HCT116 (cell line): ENCODE data around the gene P2RX6. TPM values are rescaled to one million over a fixed set of nuclear protein-coding genes. Genes with fewer than 3 reads are reported as not detected.

Source experiments
- ATAC-seq: fragments of 200-7000 bp; cut with Tn5 transposase; 2 replicates; pipeline ENCODE4 v1.9.1; 2020; ENCODE audit warnings: mild to moderate bottlenecking, moderate library complexity
- BruUV-seq: library from RNA; stranded (reverse); fragments of 400-500 nt; replicated peaks from 2 replicates; lab custom pipeline; 2021; lab: Mats Ljungman, UMichigan
- CTCF ChIA-PET: fragments of 300-600 bp; sonication (Branson Sonifier 250); formaldehyde crosslinking; loops from one replicate; lab custom pipeline; 2021; ENCODE audit warnings: antibody characterized with exemption; lab: Charles Lee
- POLR2A ChIA-PET: fragments of 300-600, 350-600 bp; sonication (Branson Sonifier 250); formaldehyde crosslinking; loops from one replicate; lab custom pipeline; 2021; ENCODE audit warnings: antibody characterized with exemption; lab: Charles Lee
- RAD21 ChIA-PET, 2 experiments: fragments of 300-600 bp; sonication (Branson Sonifier 250); formaldehyde crosslinking; loops; one replicate each; lab custom pipeline; 2023; ENCODE audit warnings: low total read pairs in 2 of 2; ENCODE audit not compliant: uncharacterized antibody in 2 of 2, unreplicated experiment in 2 of 2, low non-redundant PET in 1 of 2; lab: Charles Lee
- DNase-seq: peaks from one replicate; pipeline ENCODE4 v3.0.0-alpha.2; 2010; ENCODE audit warnings: low read depth, low spot score
- H2AFZ ChIP-seq: fragments of 200-600 bp; shearing (Covaris generic), sonication (generic); 2 replicates; pipeline ENCODE4 v1.6.1; 2017; ENCODE audit warnings: low read depth, mixed run types, mixed read lengths, antibody characterized with exemption, low read length; ENCODE audit not compliant: poor library complexity, severe bottlenecking
- H3K27ac ChIP-seq: 2 replicates; pipeline ENCODE4 v1.5.1; 2012; ENCODE audit warnings: low read depth, low read length
- H3K27me3 ChIP-seq: fragments of 200-600 bp; sonication (generic); 2 replicates; pipeline ENCODE4 v1.6.1; 2016; ENCODE audit warnings: mixed run types, low read length, mixed read lengths; ENCODE audit not compliant: insufficient read depth
- H3K36me3 ChIP-seq, 2 experiments: fragments of 200-500 bp in 1 of 2; fragments of 200-600 bp in 1 of 2; sonication (Bioruptor generic) in 1 of 2; sonication (generic) in 1 of 2; 2 replicates each; pipeline versions ENCODE4 v1.5.1 to v1.6.1; 2014 to 2016; ENCODE audit warnings: low read length in 2 of 2, inconsistent platforms in 1 of 2, mixed read lengths in 1 of 2, mixed run types in 1 of 2; ENCODE audit not compliant: insufficient read depth in 2 of 2, control insufficient read depth in 1 of 2
- H3K4me1 ChIP-seq, 2 experiments: fragments of 200-600 bp in 1 of 2; sonication (generic) in 1 of 2; 2 replicates each; pipeline versions ENCODE4 v1.5.1 to v1.6.1; 2012 to 2017; ENCODE audit warnings: low read length in 2 of 2, inconsistent platforms in 1 of 2, mild to moderate bottlenecking in 1 of 2, mixed read lengths in 1 of 2, mixed run types in 1 of 2, moderate library complexity in 1 of 2; ENCODE audit not compliant: insufficient read depth in 2 of 2, control insufficient read depth in 1 of 2
- H3K4me2 ChIP-seq: fragments of 200-600 bp; sonication (generic); 2 replicates; pipeline ENCODE4 v1.6.1; 2017; ENCODE audit warnings: mixed run types, low read length, mixed read lengths
- H3K4me3 ChIP-seq, 2 experiments: fragments of 200-600 bp in 1 of 2; sonication (generic) in 1 of 2; replicated peaks in 1 of 2; 2 replicates each; pipeline ENCODE4 v1.5.1; 2011 to 2016; ENCODE audit warnings: low read length in 2 of 2, control low read depth in 1 of 2, low read depth in 1 of 2, mild to moderate bottlenecking in 1 of 2, mixed read lengths in 1 of 2, mixed run types in 1 of 2
- H3K79me2 ChIP-seq: fragments of 200-600 bp; sonication (generic); 2 replicates; pipeline ENCODE4 v1.6.1; 2017; ENCODE audit warnings: mild to moderate bottlenecking, mixed run types, low read length, moderate library complexity, mixed read lengths; ENCODE audit not compliant: insufficient read depth
- H3K9ac ChIP-seq: fragments of 200-600 bp; sonication (generic); 2 replicates; pipeline ENCODE4 v1.6.1; 2016; ENCODE audit warnings: low read length, mixed read lengths
- H3K9me2 ChIP-seq: fragments of 200-600 bp; sonication (generic), shearing (Covaris generic); 2 replicates; pipeline ENCODE4 v1.6.1; 2017; ENCODE audit warnings: mixed run types, mild to moderate bottlenecking, moderate library complexity; ENCODE audit not compliant: insufficient read depth
- H3K9me3 ChIP-seq, 2 experiments: fragments of 200-500 bp in 1 of 2; fragments of 200-600 bp in 1 of 2; sonication (Bioruptor generic) in 1 of 2; sonication (generic) in 1 of 2; 2 replicates each; pipeline ENCODE4 v1.6.1; 2014 to 2017; ENCODE audit warnings: low read length in 2 of 2, mixed read lengths in 2 of 2, inconsistent platforms in 1 of 2, low read depth in 1 of 2, mild to moderate bottlenecking in 1 of 2, mixed run types in 1 of 2, moderate library complexity in 1 of 2; ENCODE audit not compliant: control insufficient read depth in 1 of 2, insufficient read depth in 1 of 2
- H4K20me1 ChIP-seq: fragments of 200-600 bp; sonication (generic), shearing (Covaris generic); 2 replicates; pipeline ENCODE4 v1.6.1; 2017; ENCODE audit warnings: mixed run types, mild to moderate bottlenecking, moderate library complexity; ENCODE audit not compliant: insufficient read depth
- CBX3 ChIP-seq: IDR thresholded peaks from 2 replicates; pipeline ENCODE4 v1.6.1; 2012; ENCODE audit warnings: low read depth
- CTCF ChIP-seq, 3 experiments: fragments of 200-600 bp in 1 of 3; sonication (generic) in 1 of 3; IDR thresholded peaks in 2 of 3; conservative IDR thresholded peaks in 1 of 3; 2 replicates each; pipeline ENCODE4 v1.5.1; 2012 to 2017; ENCODE audit warnings: low read depth in 2 of 3, low read length in 2 of 3, antibody characterized with exemption in 1 of 3, borderline replicate concordance in 1 of 3, control low read depth in 1 of 3, mild to moderate bottlenecking in 1 of 3, mixed read lengths in 1 of 3, mixed run types in 1 of 3, moderate library complexity in 1 of 3; ENCODE audit not compliant: insufficient read depth in 1 of 3
- EGR1 ChIP-seq: IDR thresholded peaks from 2 replicates; pipeline ENCODE4 v1.6.1; 2012; ENCODE audit warnings: low read depth
- ELF1 ChIP-seq: IDR thresholded peaks from 2 replicates; pipeline ENCODE4 v1.6.1; 2012; ENCODE audit warnings: low read depth, borderline replicate concordance
- EZH2 ChIP-seq: fragments of 200-600 bp; sonication (generic); IDR thresholded peaks from 2 replicates; pipeline ENCODE4 v1.6.1; 2017; ENCODE audit warnings: antibody characterized with exemption, mixed run types
- EZH2phosphoT487 ChIP-seq: fragments of 200-600 bp; IDR thresholded peaks from 2 replicates; pipeline ENCODE4 v1.6.1; 2018; ENCODE audit warnings: antibody characterized with exemption, borderline replicate concordance
- FOSL1 ChIP-seq: IDR thresholded peaks from 2 replicates; pipeline ENCODE4 v1.6.1; 2012; ENCODE audit warnings: low read depth
- MAX ChIP-seq: IDR thresholded peaks from 2 replicates; pipeline ENCODE4 v1.6.1; 2012
- POLR2AphosphoS5 ChIP-seq: IDR thresholded peaks from 2 replicates; pipeline ENCODE4 v1.6.1; 2011; ENCODE audit warnings: mild to moderate bottlenecking, low read depth, low read length, moderate library complexity
- SP1 ChIP-seq: IDR thresholded peaks from 2 replicates; pipeline ENCODE4 v1.6.1; 2012; ENCODE audit warnings: low read depth
- SRF ChIP-seq: IDR thresholded peaks from 2 replicates; pipeline ENCODE4 v1.6.1; 2012; ENCODE audit warnings: low read depth
- TCF7L2 ChIP-seq: IDR thresholded peaks from 2 replicates; pipeline ENCODE4 v1.7.0; 2011; ENCODE audit warnings: borderline replicate concordance, inconsistent platforms; ENCODE audit not compliant: insufficient read depth, insufficient read length; ENCODE audit errors: extremely low read depth
- YY1 ChIP-seq: IDR thresholded peaks from 2 replicates; pipeline ENCODE4 v1.6.1; 2011; ENCODE audit warnings: low read length, low read depth, moderate library complexity, mild to moderate bottlenecking; ENCODE audit not compliant: insufficient replicate concordance; ENCODE audit errors: extremely low read depth
- ZNF274 ChIP-seq: fragments of 200-500 bp; sonication (Bioruptor generic); IDR thresholded peaks from 2 replicates; pipeline ENCODE4 v1.6.1; 2014; ENCODE audit warnings: mild to moderate bottlenecking, low read depth, low read length, inconsistent platforms
- intact Hi-C: fragments of 100-400 bp; cut with micrococcal nuclease; formaldehyde crosslinking; loops from 2 replicates; pipeline ENCODE4 v1.10.0; 2022
- total RNA-seq: library from RNA; stranded (reverse); gene quantifications from one replicate; pipeline ENCODE4 v1.2.1, GENCODE V29; 2021; ENCODE audit not compliant: unreplicated experiment

Gene P2RX6
- total RNA-seq, 1 experiment from 2014 or later: 0.20 TPM

- no TSS peak for BruUV-seq
- ChIA-PET CTCF (no interaction called here), RAD21 (no interaction called here), POLR2A (interaction anchor here (1.2 kb wide), 1 partner anchor 9 kb away, joined by 4 read pairs; the partner anchor contains the start of gene LZTR1)
- no peaks in the 10 kb centered on the region for H3K27me3 ChIP-seq
- H3K79me2 ChIP-seq: no peaks in the 10 kb centered on the region
- no peak overlapping the region for H3K4me2 ChIP-seq
- H3K27ac ChIP-seq: no peak overlapping the region
- no peak overlapping the region for H3K9ac ChIP-seq
- no peaks in the 10 kb centered on the region for H3K9me3 ChIP-seq
- H3K4me1 ChIP-seq: no peaks in the 10 kb centered on the region
- H3K9me2 ChIP-seq: no peaks in the 10 kb centered on the region
- no peak overlapping the region for H2AFZ ChIP-seq
- peaks cover 5 to 6% of the 10 kb centered on the region in 2 experiments; a peak in 2 of 4 replicates for H3K36me3 ChIP-seq
- no peaks in the 10 kb centered on the region for H4K20me1 ChIP-seq
- TF ChIP-seq EZH2 (no peak), CBX3 (no peak), EZH2phosphoT487 (no peak), MAX (no peak), SRF (no peak), POLR2AphosphoS5 (no peak)
- no peak for DNase-seq
- intact Hi-C loops: no loop called here
- no peak for ATAC-seq
- no peak overlapping the region for H3K4me3 ChIP-seq
Measured at GRCh38 chr22:20991252-20992055, 23.5 kb upstream of the P2RX6 start.

- Histone ChIP-seq H3K4me1 (no peaks in the 10 kb centered on the region), H3K9ac (no peak overlapping the region), H3K27me3 (no peaks in the 10 kb centered on the region), H3K27ac (no peak overlapping the region), H3K36me3 (peaks cover 2 to 6% of the 10 kb centered on the region in 2 experiments; a peak in 2 of 4 replicates), H3K9me2 (no peaks in the 10 kb centered on the region), H3K9me3 (no peaks in the 10 kb centered on the region), H2AFZ (no peak overlapping the region), H4K20me1 (no peaks in the 10 kb centered on the region), H3K79me2 (no peaks in the 10 kb centered on the region), H3K4me3 (no peak overlapping the region), H3K4me2 (no peak overlapping the region)
- no TSS peak for BruUV-seq
- intact Hi-C loops: no loop called here
- CTCF ChIA-PET: no interaction called here
- no peak for DNase-seq
- RAD21 ChIA-PET: no interaction called here
- POLR2A ChIA-PET: no interaction called here
- no peak for ATAC-seq
- TF ChIP-seq CTCF (IDR thresholded peaks at IDR 0.05 in 2 of 3, conservative IDR thresholded peaks at IDR 0.05 in 1 of 3; ENCODE audit: borderline replicate concordance in 1 of 3, insufficient read depth in 1 of 3, low read depth in 2 of 3, low read length in 2 of 3) (no peak), MAX (no peak), SRF (no peak), EGR1 (no peak), SP1 (no peak), YY1 (no peak), ELF1 (no peak), FOSL1 (no peak), TCF7L2 (no peak), ZNF274 (no peak)
Measured at GRCh38 chr22:20992056-20992442, 22.9 kb upstream of the P2RX6 start.
